CD4-positive, alpha-beta T cell treated with Interleukin-6 for 4 hours (primary cell): ENCODE results near the gene FGFBP2.

Experiments
- DNase-seq: peaks from one replicate; pipeline ENCODE4 v3.0.0-alpha.2; 2020; ENCODE audit warnings: mixed read lengths

The FGFBP2 gene

GRCh38 chr4:15965325-15965724 is 2.4 kb upstream of the FGFBP2 start:
- no peak for DNase-seq

- DNase-seq: no peak
These were observed 1.2 kb upstream of the FGFBP2 start for GRCh38 chr4:15964159-15964558.

GRCh38 chr4:15963576-15963975 is 601 bp upstream of the FGFBP2 start:
- peak; percentile 10 for DNase-seq

GRCh38 chr4:15961781-15962510 is 1.0 kb downstream of the FGFBP2 start:
- DNase-seq: peak; percentile 11

- no peak for DNase-seq
These were observed 4.4 kb downstream of the FGFBP2 start for GRCh38 chr4:15958562-15958961.

- DNase-seq: peak; percentile 77
These were observed 6.7 kb downstream of the FGFBP2 start for GRCh38 chr4:15956179-15956850.

GRCh38 chr4:15955670-15956069 is 7.3 kb downstream of the FGFBP2 start:
- no peak for DNase-seq

- DNase-seq: no peak
These were observed 9.3 kb downstream of the FGFBP2 start for GRCh38 chr4:15953625-15954024.

GRCh38 chr4:15951781-15952180 is 11.2 kb downstream of the FGFBP2 start:
- no peak for DNase-seq

GRCh38 chr4:15948826-15949225 is 14.1 kb downstream of the FGFBP2 start:
- DNase-seq: no peak

- no peak for DNase-seq
These were observed 15.3 kb downstream of the FGFBP2 start for GRCh38 chr4:15947684-15948083.

- no peak for DNase-seq
These were observed 17.5 kb downstream of the FGFBP2 start for GRCh38 chr4:15945516-15945915.

GRCh38 chr4:15944895-15945294 is 18.1 kb downstream of the FGFBP2 start:
- DNase-seq: no peak

GRCh38 chr4:15942283-15942682 is 20.7 kb downstream of the FGFBP2 start:
- DNase-seq: no peak

- DNase-seq: no peak
These were observed 24.3 kb downstream of the FGFBP2 start, which contains the start of gene FGFBP1 for GRCh38 chr4:15938640-15939039. Gene FGFBP1 (minus strand): TSS chr4:15938740. CDS start chr4:15936632, 2,108 bp downstream.

GRCh38 chr4:15938182-15938581 is 24.8 kb downstream of the FGFBP2 start:
- DNase-seq: no peak

GRCh38 chr4:15936495-15936894 is 26.5 kb downstream of the FGFBP2 start:
- no peak for DNase-seq

GRCh38 chr4:15935504-15936402 is 27.2 kb downstream of the FGFBP2 start:
- DNase-seq: no peak

- no peak for DNase-seq
These were observed 28.7 kb downstream of the FGFBP2 start for GRCh38 chr4:15934259-15934658.

- DNase-seq: no peak
These were observed 31.3 kb downstream of the FGFBP2 start for GRCh38 chr4:15931451-15932210.

- DNase-seq: no peak
These were observed 32.7 kb downstream of the FGFBP2 start for GRCh38 chr4:15930314-15930713.

- no peak for DNase-seq
These were observed 33.4 kb downstream of the FGFBP2 start for GRCh38 chr4:15929540-15929939.

GRCh38 chr4:15928883-15929282 is 34.1 kb downstream of the FGFBP2 start:
- no peak for DNase-seq
